Neuron (in vitro differentiated cells): ENCODE measurements around the gene THAP7.

Experiments
- H2AFZ ChIP-seq: one replicate; pipeline ENCODE4 v1.6.1; 2013; ENCODE audit warnings: low read depth, mild to moderate bottlenecking, inconsistent platforms, low read length, moderate library complexity
- H3K27me3 ChIP-seq: one replicate; pipeline ENCODE4 v1.6.1; 2013; ENCODE audit warnings: low read length; ENCODE audit not compliant: insufficient read depth
- H3K36me3 ChIP-seq: one replicate; pipeline ENCODE4 v1.6.1; 2013; ENCODE audit warnings: low read length; ENCODE audit not compliant: insufficient read depth
- H3K4me1 ChIP-seq: one replicate; pipeline ENCODE4 v1.6.1; 2013; ENCODE audit warnings: low read length; ENCODE audit not compliant: insufficient read depth
- H3K4me3 ChIP-seq: 2 replicates; pipeline ENCODE4 v1.5.1; 2013; ENCODE audit warnings: mild to moderate bottlenecking, low read length, moderate library complexity
- H3K9me3 ChIP-seq: one replicate; pipeline ENCODE4 v1.6.1; 2013; ENCODE audit warnings: low read length

Gene THAP7

DNA sequence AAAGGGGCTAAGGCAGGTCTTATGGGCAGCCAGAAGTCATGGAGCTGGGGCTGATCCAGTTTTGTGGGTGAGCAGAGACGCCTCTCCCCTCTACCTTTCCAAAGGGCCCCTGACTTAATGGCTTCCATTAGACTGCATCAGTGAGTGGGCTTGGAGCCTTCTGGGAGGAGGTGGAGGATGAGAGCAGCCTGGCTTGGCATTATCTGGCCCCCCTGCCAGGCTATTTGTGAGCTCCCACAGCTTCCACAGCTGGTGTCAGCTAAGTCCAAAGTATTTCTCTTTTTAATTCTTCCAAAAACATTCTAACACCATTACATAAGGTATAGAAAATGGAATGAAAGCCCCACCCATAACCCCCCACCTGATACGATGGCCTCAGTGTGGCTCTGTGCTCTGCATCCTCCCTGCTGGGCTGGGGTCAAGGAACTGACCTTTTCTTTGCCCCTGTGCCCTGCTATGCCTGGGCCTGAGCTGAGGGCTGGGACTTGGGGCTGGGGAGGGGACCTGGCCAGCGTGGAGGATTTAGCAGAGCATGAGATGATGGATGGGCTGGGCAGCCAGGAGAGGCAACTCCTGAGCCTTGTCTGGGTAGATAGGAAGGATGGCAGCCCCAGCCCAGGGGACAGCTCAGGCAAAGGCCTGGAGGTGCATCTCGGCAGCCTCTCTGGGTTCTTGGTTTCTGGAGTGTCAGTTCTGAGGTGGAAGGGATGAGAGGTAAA is 30.8 kb downstream of the THAP7 start:
- Histone ChIP-seq H3K36me3 (no peaks in the 10 kb centered on the region), H2AFZ (no peak overlapping the region), H3K4me3 (no peak overlapping the region), H3K9me3 (no peaks in the 10 kb centered on the region), H3K27me3 (peaks cover 2% of the 10 kb centered on the region), H3K4me1 (peaks cover 27% of the 10 kb centered on the region)

DNA sequence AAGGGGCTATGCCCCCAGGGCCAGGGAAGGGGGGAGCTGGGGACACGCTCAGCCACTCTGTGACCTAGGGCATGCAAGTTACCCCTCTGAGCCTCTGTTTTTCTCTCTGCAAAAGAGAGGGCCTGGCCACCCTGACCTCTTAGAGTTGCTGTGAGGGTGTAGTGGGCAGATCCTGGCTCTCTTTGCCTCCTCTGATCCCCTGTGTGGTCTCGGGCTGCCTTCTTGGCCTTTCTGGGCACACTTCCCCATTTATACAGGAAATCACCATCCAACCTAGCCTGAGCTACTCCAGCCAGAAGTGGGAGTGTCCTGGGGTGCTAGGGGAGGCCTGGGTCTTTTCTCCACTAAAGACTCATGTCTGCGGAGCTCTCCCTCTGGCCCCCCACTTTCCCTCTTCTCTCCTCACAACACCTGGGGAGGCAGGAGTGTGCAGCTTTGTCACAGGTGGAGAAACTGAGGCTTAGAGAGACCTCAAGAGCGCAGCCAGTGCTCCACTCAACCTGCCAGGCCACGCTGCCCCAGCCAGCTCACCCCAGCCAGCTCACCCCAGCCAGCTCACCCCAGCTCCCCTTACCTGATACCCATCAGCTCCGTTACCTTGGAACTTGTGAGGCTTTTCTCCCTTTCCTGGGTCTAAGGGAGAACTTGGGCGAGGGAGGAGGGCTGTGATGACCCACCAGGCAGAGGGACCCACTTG is 33.5 kb downstream of the THAP7 start:
- no peak overlapping the region for H2AFZ ChIP-seq
- peaks cover 34% of the 10 kb centered on the region for H3K4me1 ChIP-seq
- H3K27me3 ChIP-seq = peaks cover 25% of the 10 kb centered on the region
- H3K36me3 ChIP-seq = no peaks in the 10 kb centered on the region
- H3K9me3 ChIP-seq = no peaks in the 10 kb centered on the region
- H3K4me3 ChIP-seq = no peak overlapping the region

DNA sequence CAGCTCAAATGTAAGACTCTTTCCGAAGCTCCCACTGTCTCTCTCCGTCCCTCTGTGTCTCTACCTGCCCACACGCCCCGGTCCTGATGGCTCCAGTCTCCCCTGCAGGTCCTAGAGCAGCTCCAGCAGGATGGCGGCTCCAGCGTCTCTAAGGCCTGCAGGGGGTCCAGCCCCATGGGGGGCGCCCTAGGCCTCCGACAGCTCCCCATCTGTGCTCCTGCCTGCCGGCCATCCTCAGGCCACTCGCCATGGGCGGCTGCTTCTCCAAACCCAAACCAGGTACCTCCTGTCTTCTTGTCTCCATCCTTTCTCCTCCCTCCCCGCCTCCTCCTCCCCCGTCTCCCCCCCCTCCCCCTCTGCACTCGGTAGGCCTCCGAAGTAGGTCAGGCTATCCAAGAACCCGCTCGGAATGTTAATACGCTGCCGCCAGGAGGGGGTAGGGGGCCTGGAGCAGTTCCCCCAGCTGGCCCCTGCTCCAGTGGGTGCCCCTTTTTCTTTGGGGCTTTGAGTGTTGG is 34.2 kb downstream of the THAP7 start:
- H3K36me3 ChIP-seq = no peaks in the 10 kb centered on the region
- no peaks in the 10 kb centered on the region for H3K9me3 ChIP-seq
- peaks cover 34% of the 10 kb centered on the region for H3K4me1 ChIP-seq
- no peak overlapping the region for H3K4me3 ChIP-seq
- H3K27me3 ChIP-seq = peaks cover 31% of the 10 kb centered on the region
- no peak overlapping the region for H2AFZ ChIP-seq

DNA sequence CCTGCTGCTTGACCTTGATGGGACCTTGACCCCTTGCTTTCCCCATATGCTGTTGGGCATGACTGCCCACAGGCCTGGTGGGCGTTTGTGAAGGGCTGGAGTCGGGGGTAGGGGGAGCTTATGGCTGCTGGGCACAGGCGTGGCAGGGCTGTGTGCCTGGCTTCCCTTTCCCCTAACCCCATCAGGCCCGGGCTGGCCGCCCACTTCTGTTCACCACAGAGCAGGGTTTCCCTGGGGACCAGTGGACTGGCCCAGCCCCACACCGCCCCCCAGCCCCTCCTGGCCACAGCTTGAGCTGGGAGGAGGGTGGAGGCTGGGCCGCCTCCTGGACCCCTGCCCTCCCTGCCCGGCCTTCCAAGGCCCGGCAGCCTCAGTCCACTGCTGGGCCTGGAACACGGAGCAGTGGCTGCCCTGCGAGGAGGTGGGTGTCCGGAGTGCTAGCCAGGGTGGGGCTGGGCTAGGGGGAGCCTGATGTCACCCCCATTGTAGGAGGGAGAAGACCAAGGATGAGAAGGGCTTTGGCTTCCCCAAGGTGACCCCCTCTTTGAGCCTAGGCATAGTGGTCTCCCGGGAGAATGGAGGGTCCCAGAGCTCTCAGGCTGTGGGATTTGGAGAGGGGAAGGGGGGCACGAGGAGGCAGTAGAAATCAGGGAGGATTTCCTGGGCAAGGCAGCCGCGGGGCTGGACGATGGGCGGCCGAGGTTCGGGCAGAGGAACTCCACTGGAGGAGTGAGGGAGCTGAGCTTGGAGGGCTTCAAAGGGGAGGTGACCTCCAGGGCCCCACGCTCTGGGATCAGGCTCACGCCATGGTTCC is 34.8 kb downstream of the THAP7 start, which contains the start of gene AIFM3:
AIFM3 (plus strand) TSS at position 373 of the 814 bp plus-strand sequence. CDS start 690 bp downstream, outside the sequence.
- peaks cover 35% of the 10 kb centered on the region for H3K27me3 ChIP-seq
- peaks cover 34% of the 10 kb centered on the region for H3K4me1 ChIP-seq
- no peak within 1 kb of the TSS for H3K4me3 ChIP-seq
- H3K36me3 ChIP-seq = no peaks in the 10 kb centered on the region
- H3K9me3 ChIP-seq = no peaks in the 10 kb centered on the region
- H2AFZ ChIP-seq = no peak within 1 kb of the TSS

DNA sequence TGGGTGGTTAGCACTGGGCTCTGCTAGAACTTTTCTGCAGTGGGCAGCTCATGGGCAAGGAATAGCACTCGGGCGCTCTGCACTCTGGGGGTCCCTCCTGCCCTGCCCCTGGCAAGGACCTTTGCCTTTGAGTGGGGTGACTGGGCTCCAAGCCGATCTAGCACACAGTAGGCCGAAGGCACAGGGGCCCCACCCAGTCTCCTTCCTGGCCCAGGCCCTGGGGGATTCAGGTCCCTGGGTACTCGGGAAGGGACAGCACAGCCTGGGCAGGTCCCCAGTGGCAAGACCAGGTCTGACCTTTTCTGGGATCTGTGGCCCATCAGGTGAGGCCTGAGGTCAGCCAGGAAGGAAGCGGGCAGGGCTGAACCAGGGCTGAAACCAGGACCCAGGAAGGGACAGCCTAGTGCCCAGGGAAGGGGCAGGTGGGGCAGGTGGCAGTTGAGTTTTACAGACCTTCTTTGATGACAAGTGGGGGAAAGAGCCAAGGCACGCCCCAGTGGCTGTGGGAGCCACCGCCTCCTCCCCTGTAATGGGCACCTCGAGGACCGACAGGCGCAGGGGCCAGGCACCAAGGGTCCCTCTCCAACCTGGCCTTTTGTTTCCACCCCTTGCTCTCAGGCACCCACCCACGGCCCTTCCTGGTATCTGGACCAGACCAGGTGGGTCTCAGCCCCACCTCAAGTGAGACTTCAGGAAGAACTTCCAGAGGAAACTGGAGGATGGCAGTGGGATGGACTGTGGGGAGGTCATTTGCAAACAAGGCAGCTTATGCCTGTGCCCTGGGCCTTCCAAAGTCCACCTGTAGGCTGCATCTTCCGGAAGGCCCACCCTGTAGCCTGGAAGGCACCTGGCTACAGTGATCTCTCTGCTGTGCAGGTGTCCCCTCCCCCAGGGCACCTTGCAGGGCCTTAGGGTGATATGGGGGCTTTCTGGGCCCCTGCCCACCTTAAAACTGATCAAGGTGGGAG is 35.7 kb downstream of the THAP7 start:
- H3K4me3 ChIP-seq = no peak overlapping the region
- no peaks in the 10 kb centered on the region for H3K36me3 ChIP-seq
- peaks cover 35% of the 10 kb centered on the region for H3K27me3 ChIP-seq
- no peaks in the 10 kb centered on the region for H3K9me3 ChIP-seq
- H2AFZ ChIP-seq = no peak overlapping the region
- H3K4me1 ChIP-seq = peaks cover 26% of the 10 kb centered on the region

DNA sequence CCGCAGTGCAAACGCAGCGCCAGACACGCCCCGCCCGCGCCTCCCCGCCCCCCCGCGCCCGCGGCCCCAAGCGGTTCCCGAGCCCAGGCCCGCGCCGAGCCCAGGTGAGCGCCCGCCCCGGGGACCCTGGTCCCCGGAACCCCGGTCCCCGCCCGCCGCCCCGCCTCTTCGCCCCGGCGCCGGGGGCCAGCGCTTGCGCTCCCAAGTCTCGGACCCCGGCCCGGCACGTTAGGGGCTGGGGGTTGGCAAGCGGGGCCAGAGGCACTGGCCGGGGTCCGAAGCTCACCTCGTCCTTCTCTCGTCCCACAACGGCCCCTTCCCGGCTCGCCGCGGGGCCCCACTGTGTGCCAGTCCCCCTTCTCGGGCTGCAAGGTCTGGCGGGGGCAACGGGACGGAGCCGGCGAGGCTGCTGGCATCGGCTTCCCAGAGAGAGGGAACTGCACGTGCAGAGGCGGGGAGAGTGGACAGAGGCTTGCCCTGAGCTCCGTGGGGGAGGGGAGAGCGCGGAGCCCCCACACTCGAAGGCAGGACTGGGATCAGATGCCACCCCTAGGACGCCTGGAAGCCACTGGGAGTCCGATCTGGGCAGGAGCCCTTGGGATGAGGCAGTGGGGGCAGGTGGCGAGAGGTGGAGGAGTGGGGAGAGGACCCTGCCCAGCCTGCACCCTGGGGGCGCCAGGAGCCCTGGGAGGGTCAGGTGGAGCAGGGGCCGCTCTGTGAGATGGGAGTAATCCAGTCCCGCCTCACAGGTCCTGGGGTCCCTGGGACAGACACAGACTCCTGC is 36.6 kb downstream of the THAP7 start:
- peaks cover 21% of the 10 kb centered on the region for H3K4me1 ChIP-seq
- H3K27me3 ChIP-seq = peaks cover 35% of the 10 kb centered on the region
- H3K4me3 ChIP-seq = peak overlapping the region; percentile 7
- H3K36me3 ChIP-seq = no peaks in the 10 kb centered on the region
- H2AFZ ChIP-seq = peak overlapping the region; percentile 62
- H3K9me3 ChIP-seq = no peaks in the 10 kb centered on the region

DNA sequence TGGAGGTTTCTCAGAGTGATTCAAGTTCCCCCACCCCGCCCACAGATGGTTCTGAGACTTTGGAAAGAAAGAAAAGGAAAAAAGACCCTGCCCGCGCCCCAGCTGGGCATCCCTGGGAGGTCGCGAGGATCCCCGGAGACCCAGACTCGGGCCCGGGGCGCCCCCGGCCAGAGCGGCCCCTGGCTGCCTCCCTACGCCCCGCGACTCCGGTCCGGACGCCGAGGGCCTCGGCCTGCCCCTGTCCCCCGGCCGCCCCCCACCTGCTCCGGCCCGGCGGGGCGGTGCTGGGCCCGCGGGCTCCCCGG is 37.2 kb downstream of the THAP7 start:
- Histone ChIP-seq H3K4me3 (peak overlapping the region; percentile 20), H3K27me3 (peaks cover 35% of the 10 kb centered on the region), H3K36me3 (no peaks in the 10 kb centered on the region)

DNA sequence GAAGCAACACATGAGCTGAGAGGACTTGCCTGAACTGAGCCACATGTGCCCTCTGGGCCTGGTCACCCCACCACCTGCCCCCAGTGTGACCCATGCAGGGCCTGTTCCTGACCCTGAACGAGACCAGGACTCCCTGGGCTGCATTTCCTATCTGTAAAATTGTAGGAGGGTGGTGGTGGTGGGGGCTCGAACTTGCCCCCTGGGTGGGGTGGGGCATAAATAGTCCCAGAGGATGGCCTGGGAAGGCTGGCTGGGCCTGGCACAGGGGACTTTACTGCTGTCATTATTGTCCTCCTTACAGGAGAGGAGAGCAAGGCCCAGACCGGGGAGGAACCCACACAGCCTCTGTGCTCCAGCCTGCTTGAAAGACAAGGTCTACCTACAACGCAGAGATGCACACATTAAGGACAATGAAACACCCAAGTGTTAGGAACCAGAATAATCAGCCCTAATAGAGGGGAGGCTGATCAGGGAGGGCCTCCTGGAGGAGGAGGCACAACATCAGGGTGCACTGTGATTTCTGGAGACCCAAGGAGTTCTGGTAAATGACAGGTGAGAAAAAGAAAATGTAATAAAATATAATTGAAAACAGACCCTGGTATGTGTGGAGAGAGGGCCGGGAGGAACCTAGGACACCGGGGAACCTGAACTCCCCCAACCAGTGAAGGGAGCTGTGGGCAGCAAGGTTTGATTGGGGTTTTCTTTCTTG is 37.7 kb downstream of the THAP7 start:
- peaks cover 35% of the 10 kb centered on the region for H3K27me3 ChIP-seq
- H3K9me3 ChIP-seq = no peaks in the 10 kb centered on the region
- H2AFZ ChIP-seq = no peak overlapping the region
- H3K36me3 ChIP-seq = no peaks in the 10 kb centered on the region
- peak overlapping the region; percentile 20 for H3K4me3 ChIP-seq
- H3K4me1 ChIP-seq = peaks cover 21% of the 10 kb centered on the region

More for the DNA sequence above, 37.2 kb downstream of the THAP7 start:
- H3K9me3 ChIP-seq = no peaks in the 10 kb centered on the region
- no peak overlapping the region for H2AFZ ChIP-seq
- H3K4me1 ChIP-seq = peaks cover 21% of the 10 kb centered on the region

DNA sequence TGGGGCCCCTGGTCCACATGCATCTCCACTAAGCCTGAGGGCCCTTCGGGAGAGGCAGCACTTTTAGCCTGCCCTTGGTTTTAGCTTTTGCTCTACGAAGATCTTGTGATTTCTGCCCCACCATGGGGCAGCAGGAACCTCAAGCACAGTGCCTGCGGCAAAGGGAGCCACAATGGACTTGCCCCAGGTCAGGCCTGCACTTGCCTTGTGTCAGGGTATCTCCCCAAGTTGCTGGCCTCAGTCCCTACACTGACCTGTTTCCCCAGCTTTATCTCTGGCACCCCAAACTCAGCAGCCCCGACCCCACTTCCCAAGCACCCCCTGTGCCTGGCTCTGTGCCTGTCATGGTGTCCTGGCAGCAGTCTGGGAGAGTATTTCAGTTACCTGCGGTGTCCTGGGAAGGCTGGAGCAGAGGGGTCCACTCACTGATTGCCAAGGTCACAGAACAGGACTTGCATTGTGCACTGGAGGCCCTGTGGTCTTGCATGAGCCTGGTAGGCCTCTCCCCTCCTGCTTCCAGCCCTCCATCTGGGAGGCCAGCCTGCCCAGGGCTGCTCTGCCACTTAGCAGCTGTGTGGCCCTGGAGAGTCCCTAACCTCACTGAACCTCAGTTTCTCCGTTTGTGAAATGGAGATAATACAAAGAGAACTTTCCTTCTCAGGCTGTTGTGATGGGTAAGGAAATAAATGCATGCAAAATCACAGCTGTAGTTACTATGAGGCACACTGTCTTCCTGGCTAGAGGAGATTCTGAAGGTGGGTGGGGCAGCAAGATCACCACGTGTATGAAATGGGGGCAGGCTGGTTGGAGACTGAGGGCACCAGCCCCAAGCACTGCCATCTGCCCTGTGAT is 38.5 kb downstream of the THAP7 start:
- Histone ChIP-seq H3K36me3 (no peaks in the 10 kb centered on the region), H3K9me3 (no peaks in the 10 kb centered on the region), H3K4me3 (no peak overlapping the region), H3K27me3 (peaks cover 35% of the 10 kb centered on the region), H2AFZ (no peak overlapping the region), H3K4me1 (peaks cover 21% of the 10 kb centered on the region)

DNA sequence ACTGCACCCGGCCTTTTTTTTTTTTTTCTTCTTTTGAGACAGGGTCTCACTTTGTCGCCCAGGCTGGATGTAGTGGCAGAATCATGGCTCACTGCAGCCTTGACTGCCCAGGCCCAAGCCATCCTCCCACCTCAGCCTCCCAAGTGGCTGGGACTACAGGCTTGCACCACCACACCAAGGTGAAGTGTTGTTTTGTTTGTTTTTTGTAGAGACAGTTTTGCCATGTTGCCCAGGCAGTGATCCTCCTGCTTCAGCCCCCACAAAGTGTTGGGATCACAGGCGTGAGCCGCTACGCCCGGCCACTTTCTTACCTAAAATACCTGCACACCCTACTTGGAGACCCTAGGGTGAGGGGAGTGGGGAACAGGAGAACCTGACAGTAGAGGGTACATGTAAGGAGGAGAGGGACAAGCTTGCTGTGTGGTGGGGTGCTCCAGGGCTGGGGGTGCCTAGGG is 39.4 kb downstream of the THAP7 start:
- Histone ChIP-seq H3K27me3 (peaks cover 35% of the 10 kb centered on the region), H3K36me3 (no peaks in the 10 kb centered on the region), H3K9me3 (no peaks in the 10 kb centered on the region), H3K4me1 (peaks cover 13% of the 10 kb centered on the region), H2AFZ (no peak overlapping the region), H3K4me3 (no peak overlapping the region)
